HG02970 (cell line): ENCODE results near the gene NKX6-2.
"Not testable (repeated sequence)": the region's sequence is repeated elsewhere in the genome, so short reads cannot be mapped to it uniquely, and the experiment has no call there.

Source experiments
- ATAC-seq: cut with Tn5 transposase; IDR thresholded peaks from one replicate; pipeline ENCODE4 v1.9.1; 2021; ENCODE audit warnings: mild to moderate bottlenecking, moderate library complexity, moderate number of reproducible peaks; ENCODE audit not compliant: unreplicated experiment, low FRiP score

NKX6-2 gene

GRCh38 chr10:132783940-132784865 is 1.7 kb downstream of the NKX6-2 start:
- no peak for ATAC-seq

DNA sequence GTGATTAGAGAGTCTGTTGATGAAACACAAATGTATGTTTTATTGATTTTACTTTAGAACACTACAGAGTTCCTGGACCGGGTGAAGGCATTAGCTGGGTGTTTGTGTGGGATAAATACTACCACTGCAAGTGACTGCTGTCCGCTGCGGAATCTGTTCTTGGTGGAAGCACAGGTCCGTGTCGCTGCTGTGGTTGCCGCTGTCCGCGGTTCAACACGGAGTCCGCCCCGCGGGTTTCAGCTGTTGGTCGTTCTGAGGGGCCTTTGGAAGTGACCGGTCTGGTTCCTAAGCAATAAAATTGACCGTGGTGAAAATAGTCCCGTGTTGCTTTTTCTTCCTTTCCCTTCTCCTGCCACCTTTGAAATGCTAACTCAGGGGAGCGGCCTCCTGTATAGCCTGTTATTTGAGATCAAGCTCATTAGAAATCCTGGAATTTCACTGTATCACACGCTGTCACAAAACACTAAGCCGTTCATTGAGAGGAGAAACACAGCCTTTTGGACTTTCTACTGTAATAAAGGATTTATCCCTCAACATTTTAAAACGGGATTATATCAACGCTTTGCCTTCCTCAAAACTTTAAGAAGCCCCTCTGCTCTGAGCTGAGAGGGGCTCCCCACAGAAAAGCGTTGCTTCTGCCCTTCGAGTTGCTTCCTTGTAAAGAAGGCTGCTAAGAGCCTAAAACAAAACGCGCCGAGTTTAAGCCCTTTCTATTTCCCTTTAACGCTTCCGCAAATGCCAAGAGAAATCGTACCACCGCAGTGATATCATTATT is 2.6 kb downstream of the NKX6-2 start:
- ATAC-seq, result no peak

DNA sequence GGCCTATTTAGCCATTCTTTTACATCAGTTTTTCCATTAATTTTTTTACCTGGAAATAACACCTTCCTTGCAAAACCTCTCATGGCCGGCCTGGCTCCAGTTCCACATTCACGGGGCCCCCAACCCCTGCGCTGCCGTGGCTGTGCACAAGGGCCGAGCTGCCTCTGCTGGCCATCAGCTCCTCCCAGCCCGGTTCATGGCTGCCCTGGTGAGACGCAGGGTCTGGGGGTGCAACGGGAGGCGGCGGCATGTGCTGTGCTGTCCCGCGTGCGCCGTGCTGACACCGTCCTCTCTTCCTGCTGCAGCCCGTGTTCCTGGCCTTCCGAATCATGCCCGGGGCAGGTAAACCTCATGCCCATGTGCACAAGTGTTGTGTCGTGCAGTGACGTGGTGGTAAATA is 4.4 kb downstream of the NKX6-2 start:
- ATAC-seq, result no peak

DNA sequence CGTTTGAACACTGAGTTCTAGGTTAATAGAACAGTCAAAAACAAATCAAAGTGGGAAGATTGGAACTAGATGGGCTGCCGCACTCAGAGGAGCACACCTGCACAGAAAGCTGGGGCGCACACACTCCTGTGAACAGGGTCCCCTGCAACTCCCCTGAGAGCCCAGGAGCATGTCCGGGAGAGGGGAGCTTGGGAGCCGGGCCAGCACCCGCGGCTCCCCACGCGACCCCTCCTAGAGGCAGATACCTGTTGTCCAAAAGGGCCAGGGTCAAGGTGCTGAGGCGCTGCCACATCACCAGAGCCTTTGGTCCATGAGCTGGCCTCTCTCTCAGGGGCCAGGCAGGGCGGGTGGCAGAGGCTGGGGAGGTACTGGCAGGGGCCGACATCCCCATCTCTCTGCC is 5.6 kb downstream of the NKX6-2 start:
- ATAC-seq, result no peak

DNA sequence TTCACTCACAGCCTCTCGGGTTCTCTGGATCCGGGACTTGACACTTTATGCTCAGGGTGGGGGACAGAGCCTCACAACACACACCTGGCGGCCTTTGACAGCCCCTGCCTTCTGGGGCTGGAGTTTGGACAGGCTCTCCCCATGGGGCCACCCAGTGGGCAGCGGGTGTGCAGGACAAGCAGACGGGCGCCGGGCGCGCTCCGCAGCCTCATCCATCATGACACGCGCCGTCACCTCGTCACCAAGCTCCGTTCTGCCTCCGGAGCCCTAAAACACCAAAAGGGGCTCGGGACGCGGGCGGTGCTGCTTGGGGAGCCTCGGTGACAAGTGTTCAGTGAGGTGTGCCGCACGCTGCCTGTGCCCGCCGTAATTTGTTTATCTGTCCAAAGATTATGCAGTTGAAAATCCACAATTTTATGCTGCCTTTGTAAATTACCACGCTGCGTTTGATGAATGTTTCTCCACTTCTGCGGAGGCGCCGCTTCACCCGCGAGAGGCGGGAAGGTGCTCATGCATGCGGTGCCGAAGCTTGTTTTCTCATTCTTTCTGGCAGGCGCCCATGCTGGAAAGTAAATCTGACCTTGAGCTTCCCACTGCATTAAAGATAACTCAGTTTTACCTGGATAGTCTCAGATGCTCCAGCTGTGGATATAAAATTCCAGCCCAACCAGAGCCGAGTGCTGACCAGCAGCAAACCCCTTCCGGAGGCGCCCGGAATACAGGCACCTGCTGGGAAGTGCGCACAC is 6.2 kb downstream of the NKX6-2 start:
- no peak for ATAC-seq

GRCh38 chr10:132777441-132777840 is 8.5 kb downstream of the NKX6-2 start:
- ATAC-seq, result no peak

- no peak for ATAC-seq
Observed at GRCh38 chr10:132776821-132777220, 9.1 kb downstream of the NKX6-2 start.

- no peak for ATAC-seq
Observed at GRCh38 chr10:132776186-132776585, 9.8 kb downstream of the NKX6-2 start.

DNA sequence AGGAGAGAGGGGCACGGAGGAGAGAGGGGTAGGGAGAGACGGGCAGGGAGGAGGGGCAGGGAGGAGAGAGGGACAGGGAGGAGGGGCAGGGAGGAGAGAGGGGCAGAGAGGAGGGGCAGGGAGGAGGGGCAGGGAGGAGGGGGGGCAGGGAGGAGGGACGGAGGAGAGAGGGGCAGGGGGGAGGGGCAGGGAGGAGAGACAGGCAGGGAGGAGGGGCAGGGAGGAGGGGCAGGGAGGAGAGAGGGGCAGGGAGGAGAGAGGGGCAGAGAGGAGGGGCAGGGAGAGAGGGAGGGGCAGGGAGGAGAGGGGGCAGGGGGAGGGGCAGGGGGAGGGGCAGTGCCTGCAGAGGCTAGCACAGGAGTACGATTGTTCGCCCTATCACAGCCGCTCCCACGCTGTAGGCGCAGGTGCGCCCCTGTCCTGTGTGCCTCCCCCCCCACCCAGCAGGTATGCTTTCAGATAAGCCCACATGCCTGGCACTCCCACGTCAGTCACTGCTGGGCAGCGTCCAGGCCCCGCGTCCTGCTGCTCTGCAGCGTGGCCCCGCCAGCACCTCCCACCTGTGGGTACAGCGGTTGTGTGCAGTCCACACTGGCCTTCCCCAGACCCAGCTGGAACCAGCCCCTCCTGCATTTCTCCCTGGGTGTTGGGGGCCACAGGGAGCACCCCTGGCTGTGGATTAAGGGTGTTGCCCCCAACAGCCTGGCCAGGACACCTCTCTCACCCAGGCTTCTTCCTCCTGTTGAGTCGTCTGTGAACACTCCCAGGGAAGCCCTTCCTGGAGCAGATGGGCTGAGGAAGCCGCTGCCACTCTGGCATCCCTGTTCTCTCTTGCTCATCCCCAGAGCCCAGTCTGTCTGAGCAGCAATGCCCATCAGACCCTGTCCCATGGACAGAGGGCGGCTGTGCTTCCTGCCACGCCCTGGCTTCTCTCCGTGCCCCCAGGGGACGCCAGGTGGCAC is 10.8 kb downstream of the NKX6-2 start:
- ATAC-seq, result no peak

GRCh38 chr10:132774181-132774901 is 11.6 kb downstream of the NKX6-2 start:
- ATAC-seq, result no peak

- not testable (repeated sequence) for ATAC-seq
Observed at GRCh38 chr10:132772816-132773215, 13.1 kb downstream of the NKX6-2 start.

DNA sequence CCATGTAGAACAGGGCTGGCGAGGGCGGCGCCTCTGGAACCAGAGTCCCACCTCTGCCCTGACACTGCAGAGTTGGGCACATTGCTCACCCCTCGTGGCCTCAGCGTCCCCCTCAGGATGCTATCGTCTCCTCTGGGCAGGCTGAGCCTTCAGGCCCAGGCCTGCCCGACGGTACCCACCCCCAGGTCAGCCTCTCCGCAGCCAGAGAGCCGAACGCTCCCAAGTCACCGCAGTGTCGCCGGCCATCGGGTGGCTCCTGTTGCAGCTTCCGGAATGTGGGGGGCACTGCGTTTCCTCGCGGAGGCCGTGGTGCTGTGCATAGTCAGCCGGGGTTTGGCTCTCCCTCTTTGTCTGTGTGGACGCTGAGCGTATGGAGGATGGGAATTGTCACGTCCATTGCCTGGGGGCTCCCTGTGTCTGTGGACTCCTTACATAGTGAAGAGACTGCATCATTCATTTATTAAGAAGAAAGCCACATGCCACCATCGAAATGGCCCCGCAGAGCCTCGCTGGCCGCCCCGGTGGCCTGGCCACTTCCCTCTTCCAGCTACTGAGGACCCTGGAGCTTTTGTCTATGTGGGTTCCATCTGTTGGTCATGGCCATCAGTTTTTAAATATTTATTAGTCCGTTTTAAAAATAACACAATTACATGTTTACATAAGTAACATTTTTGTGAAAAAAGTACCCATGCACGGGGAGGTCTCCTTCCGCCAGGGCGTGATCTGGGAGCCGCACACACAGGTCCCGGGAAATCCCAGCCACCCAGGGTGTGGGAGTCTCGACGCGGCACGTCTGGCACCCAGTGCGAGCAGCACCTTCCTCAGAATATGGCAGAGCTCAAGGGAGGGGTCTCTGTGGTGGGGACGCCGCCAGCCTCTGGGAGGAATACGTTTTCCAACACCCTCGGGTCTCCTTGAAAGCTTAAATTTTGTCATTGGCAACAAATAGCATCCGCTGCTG is 15.6 kb downstream of the NKX6-2 start:
- no peak for ATAC-seq

GRCh38 chr10:132768346-132769248 is 17.4 kb downstream of the NKX6-2 start:
- no peak for ATAC-seq

GRCh38 chr10:132766291-132766690 is 19.7 kb downstream of the NKX6-2 start:
- no peak for ATAC-seq

- ATAC-seq, result no peak
Observed at GRCh38 chr10:132765435-132765834, 20.5 kb downstream of the NKX6-2 start.

DNA sequence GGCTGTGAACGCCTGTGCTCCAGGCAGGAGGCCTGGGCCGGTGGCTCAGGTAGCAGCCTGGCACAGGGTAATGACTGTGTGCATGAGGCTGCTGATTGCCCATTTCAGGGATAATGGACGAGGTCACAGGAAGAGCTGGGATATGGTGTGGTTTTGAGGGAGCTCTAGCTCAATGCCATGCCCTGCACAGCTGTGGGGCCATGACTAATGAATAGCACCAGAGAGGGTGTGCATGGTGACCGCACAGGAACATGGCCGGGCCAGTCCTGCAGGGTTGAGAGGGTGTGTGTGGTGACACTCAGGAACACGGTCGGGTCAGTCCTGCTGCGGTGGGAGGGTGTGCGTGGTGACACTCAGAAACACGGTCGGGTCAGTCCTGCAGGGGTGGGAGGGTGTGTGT is 21.8 kb downstream of the NKX6-2 start:
- no peak for ATAC-seq

DNA sequence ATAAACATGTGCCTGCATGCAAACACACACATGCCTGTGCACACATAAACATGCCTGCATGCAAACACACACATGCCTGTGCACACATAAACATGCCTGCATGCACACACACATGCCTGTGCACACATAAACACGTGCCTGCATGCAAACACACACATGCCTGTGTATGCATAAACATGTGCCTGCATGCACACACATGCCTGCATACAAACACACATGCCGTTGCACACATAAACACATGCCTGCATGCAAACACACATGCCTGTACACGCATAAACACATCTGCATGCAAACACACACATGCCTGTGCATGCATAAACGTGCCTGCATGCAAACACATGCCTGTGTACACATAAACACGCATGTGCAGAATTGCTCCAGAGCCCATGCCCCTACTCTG is 22.4 kb downstream of the NKX6-2 start:
- no peak for ATAC-seq
